Hepatic stellate cell (primary cell): ENCODE measurements around the gene METTL18.
"Not testable (repeated sequence)": the region's sequence is repeated elsewhere in the genome, so short reads cannot be mapped to it uniquely, and the experiment has no call there.

ENCODE experiments used
- DNase-seq: peaks from one replicate; pipeline ENCODE4 v3.0.0; 2011; ENCODE audit warnings: low spot score

The METTL18 gene

GRCh38 chr1:169794530-169795416, at the start of gene METTL18:
Gene METTL18, minus strand, starts transcription at chr1:169794907. Its CDS starts 1,212 bp downstream, at chr1:169793695.
- peak; percentile 87 for DNase-seq

GRCh38 chr1:169838942-169839341, 44.2 kb upstream of the METTL18 start:
- no peak for DNase-seq

GRCh38 chr1:169836198-169836597, 41.5 kb upstream of the METTL18 start:
- no peak for DNase-seq

- DNase-seq: no peak
Measured at GRCh38 chr1:169835647-169836046, 40.9 kb upstream of the METTL18 start.

- no peak for DNase-seq
Measured at GRCh38 chr1:169834869-169835268, 40.2 kb upstream of the METTL18 start.

- no peak for DNase-seq
Measured at GRCh38 chr1:169833179-169833901, 38.6 kb upstream of the METTL18 start.

- DNase-seq: no peak
Measured at GRCh38 chr1:169829671-169830070, 35.0 kb upstream of the METTL18 start.

GRCh38 chr1:169824153-169824552, 29.4 kb upstream of the METTL18 start:
- DNase-seq: no peak

- DNase-seq: no peak
Measured at GRCh38 chr1:169821500-169821899, 26.8 kb upstream of the METTL18 start.

GRCh38 chr1:169816617-169817016, 21.9 kb upstream of the METTL18 start:
- DNase-seq: no peak

- DNase-seq: no peak
Measured at GRCh38 chr1:169814265-169814664, 19.6 kb upstream of the METTL18 start.

GRCh38 chr1:169812131-169812530, 17.4 kb upstream of the METTL18 start:
- DNase-seq: no peak

GRCh38 chr1:169811418-169812035, 16.8 kb upstream of the METTL18 start:
- DNase-seq: not testable (repeated sequence)

- DNase-seq: peak; percentile 18
Measured at GRCh38 chr1:169809370-169810095, 14.8 kb upstream of the METTL18 start.

GRCh38 chr1:169804941-169805340, 10.2 kb upstream of the METTL18 start:
- no peak for DNase-seq

- DNase-seq: no peak
Measured at GRCh38 chr1:169802888-169803287, 8.2 kb upstream of the METTL18 start.

- no peak for DNase-seq
Measured at GRCh38 chr1:169797281-169797680, 2.6 kb upstream of the METTL18 start.

- DNase-seq: no peak
Measured at GRCh38 chr1:169796274-169796810, 1.6 kb upstream of the METTL18 start.

- DNase-seq: no peak
Measured at GRCh38 chr1:169795687-169796086, 980 bp upstream of the METTL18 start.

- DNase-seq: no peak
Measured at GRCh38 chr1:169793730-169794129, 977 bp downstream of the METTL18 start.

GRCh38 chr1:169788402-169788801, 6.3 kb downstream of the METTL18 start:
- DNase-seq: no peak

GRCh38 chr1:169786974-169787373, 7.7 kb downstream of the METTL18 start:
- no peak for DNase-seq
